HG02884 (cell line): ENCODE data around the gene PDPK1.
"Not testable (repeated sequence)": the region's sequence is repeated elsewhere in the genome, so short reads cannot be mapped to it uniquely, and the experiment has no call there.

Source experiments
- ATAC-seq: cut with Tn5 transposase; IDR thresholded peaks from one replicate; pipeline ENCODE4 v1.9.1; 2021; ENCODE audit warnings: mild to moderate bottlenecking, moderate library complexity; ENCODE audit not compliant: unreplicated experiment

PDPK1 gene

GRCh38 chr16:2520784-2521531, 16.9 kb upstream of the PDPK1 start:
- no peak for ATAC-seq

- ATAC-seq, result no peak
These were observed 14.0 kb upstream of the PDPK1 start for GRCh38 chr16:2523801-2524231.

- ATAC-seq, result no peak
These were observed 13.4 kb upstream of the PDPK1 start for GRCh38 chr16:2524339-2524938.

- no peak for ATAC-seq
These were observed 11.7 kb upstream of the PDPK1 start for GRCh38 chr16:2526135-2526534.

- ATAC-seq, result no peak
These were observed 10.6 kb upstream of the PDPK1 start for GRCh38 chr16:2527071-2527783.

- ATAC-seq, result no peak
These were observed 10.1 kb upstream of the PDPK1 start for GRCh38 chr16:2527784-2528100.

- no peak for ATAC-seq
These were observed 9.4 kb upstream of the PDPK1 start for GRCh38 chr16:2528161-2529060.

GRCh38 chr16:2529061-2529931, 8.5 kb upstream of the PDPK1 start:
- ATAC-seq, result no peak

DNA sequence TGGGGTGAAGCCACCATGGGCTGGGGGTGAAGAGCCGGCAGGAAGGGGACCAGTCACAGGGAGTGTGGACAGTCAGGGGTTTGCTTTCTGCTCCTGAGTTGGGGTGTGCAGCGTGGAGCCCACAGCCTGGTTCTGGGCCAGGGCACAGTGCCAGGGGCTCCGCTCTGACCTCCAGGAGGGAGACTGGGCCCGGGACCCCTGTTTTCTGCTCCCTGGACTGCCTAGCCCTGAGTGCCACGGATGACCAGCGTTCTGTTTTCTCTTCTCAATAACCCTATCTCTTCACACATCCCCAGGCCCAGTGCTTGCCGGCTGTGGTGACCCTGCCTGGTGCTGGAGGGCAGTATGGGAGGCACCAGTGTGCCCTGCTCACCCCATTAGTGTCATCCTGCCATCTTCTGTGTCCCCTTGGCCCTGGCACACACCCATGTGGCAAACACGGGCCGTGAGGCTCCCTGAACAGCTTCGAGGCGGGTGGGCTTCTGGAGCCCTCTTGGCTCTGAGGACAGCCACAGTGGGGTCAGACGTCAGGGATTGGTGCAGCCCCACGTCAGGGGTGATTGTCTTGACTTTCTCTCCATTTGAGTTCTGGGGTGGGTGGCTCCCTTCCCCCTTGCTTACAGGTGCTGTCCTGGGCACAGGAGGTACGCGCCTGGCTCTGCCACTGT, 7.7 kb upstream of the PDPK1 start:
- ATAC-seq, result no peak

- ATAC-seq, result no peak
These were observed 7.0 kb upstream of the PDPK1 start for GRCh38 chr16:2530629-2531318.

DNA sequence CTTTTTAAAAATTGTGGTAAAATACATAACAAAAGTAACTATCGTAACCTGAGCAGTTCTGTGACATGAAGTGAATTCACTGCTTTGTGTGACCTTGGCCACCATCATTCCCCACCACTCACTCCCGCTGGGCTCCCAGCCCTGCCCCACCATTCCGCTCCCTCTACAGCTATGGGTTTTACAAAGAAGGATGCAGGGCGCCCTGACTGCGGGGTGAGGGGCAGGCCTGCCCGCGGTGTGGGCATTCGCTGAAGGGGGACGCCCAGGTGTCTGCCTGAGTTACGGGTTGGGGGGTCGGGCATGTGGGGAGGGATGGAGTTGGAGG, 6.5 kb upstream of the PDPK1 start, which contains the start of gene CEMP1:
CEMP1 (minus strand) TSS at position 38 of the 325 bp plus-strand sequence. CDS start 335 bp downstream, outside the sequence.
- no peak for ATAC-seq

- ATAC-seq, result peak; percentile 80
These were observed 5.9 kb upstream of the PDPK1 start for GRCh38 chr16:2531696-2532493.

DNA sequence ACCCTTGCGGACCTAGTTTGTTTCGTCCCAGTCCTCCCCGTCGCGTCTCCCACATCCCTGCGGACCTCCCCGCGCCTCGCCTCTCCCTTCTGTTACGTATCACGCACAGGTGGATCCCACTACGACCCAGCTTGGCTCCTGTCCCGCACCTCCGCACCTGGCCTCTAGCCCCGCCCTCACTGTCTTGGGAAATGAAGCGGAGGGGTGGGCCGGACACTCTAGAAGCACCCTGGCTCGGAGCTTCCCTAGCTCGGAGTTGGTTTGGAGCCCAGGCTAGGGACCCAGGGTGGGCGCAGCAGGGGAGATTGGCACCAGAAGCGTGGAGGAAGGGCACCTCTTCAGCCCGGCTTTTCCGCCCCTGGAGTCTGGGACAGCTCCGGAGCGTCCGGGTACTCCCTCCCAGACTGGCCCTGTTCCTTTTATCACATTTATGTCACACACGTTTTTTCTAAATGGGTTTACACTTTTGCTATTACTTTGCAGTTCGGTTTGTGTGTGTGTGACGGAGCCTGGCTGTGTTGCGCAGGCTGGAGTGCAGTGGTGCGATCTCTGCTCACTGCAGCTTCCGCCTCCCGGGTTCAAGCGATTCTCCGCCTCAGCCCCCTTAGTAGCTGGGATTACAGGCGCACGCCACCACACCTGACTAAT, 5.2 kb upstream of the PDPK1 start:
- ATAC-seq, result no peak

DNA sequence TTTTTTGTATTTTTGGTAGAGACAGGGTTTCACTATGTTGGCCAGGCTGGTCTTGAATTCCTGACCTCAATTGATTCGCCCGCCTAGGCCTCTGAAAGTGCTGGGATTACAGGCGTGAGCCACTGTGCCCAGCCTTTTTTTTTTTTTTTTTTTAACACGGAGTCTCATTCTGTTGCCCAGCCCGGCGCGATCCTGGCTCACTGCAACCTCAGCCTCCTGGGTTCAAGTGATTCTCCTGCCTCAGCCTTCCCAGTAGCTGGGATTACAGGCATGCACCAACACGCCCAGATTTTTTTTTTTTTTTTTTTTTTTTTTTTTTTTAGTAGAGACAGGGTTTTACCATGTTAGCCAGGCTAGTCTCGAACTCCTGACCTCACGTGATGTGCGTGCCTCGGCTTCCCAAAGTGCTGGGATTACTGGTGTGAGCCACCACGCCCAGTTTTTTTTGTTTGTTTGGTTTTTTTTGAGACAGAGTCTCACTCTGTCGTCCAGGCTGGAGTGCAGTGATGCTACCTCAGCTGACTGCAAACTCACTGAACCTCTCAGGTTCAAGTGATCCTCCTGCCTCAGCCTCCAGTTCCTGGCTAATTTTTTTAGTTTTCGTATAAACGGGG, 4.6 kb upstream of the PDPK1 start:
- ATAC-seq, result not testable (repeated sequence)

DNA sequence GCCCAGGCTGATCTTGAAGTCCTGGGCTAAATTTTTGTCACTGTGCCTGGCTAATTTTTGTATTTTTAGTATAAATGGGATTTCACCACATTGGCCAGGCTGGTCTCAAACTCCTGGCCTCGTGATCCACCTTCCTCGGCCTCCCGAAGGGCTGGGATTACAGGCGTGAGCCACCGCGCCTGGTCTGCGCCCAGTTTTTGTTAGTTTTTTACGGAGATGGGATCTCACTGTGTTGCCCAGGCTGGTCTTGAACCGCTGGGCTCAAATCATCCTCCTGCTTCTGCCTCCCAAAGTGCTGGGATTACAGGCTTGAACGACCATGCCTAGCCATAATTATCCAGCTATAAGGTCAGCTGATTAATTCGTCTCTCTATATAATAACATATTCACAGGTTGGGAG, 3.9 kb upstream of the PDPK1 start:
- ATAC-seq, result no peak

GRCh38 chr16:2534335-2534734, 3.5 kb upstream of the PDPK1 start:
- not testable (repeated sequence) for ATAC-seq

- ATAC-seq, result no peak
These were observed 2.2 kb upstream of the PDPK1 start for GRCh38 chr16:2535625-2536013.
